ENCODE measurements around the gene FMN1.
A peak's percentile ranks its signal among the peaks of the same experiment; 100 is the strongest.

FMN1 gene, protein sequence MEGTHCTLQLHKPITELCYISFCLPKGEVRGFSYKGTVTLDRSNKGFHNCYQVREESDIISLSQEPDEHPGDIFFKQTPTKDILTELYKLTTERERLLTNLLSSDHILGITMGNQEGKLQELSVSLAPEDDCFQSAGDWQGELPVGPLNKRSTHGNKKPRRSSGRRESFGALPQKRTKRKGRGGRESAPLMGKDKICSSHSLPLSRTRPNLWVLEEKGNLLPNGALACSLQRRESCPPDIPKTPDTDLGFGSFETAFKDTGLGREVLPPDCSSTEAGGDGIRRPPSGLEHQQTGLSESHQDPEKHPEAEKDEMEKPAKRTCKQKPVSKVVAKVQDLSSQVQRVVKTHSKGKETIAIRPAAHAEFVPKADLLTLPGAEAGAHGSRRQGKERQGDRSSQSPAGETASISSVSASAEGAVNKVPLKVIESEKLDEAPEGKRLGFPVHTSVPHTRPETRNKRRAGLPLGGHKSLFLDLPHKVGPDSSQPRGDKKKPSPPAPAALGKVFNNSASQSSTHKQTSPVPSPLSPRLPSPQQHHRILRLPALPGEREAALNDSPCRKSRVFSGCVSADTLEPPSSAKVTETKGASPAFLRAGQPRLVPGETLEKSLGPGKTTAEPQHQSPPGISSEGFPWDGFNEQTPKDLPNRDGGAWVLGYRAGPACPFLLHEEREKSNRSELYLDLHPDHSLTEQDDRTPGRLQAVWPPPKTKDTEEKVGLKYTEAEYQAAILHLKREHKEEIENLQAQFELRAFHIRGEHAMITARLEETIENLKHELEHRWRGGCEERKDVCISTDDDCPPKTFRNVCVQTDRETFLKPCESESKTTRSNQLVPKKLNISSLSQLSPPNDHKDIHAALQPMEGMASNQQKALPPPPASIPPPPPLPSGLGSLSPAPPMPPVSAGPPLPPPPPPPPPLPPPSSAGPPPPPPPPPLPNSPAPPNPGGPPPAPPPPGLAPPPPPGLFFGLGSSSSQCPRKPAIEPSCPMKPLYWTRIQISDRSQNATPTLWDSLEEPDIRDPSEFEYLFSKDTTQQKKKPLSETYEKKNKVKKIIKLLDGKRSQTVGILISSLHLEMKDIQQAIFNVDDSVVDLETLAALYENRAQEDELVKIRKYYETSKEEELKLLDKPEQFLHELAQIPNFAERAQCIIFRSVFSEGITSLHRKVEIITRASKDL (N-terminal part only)

DNA sequence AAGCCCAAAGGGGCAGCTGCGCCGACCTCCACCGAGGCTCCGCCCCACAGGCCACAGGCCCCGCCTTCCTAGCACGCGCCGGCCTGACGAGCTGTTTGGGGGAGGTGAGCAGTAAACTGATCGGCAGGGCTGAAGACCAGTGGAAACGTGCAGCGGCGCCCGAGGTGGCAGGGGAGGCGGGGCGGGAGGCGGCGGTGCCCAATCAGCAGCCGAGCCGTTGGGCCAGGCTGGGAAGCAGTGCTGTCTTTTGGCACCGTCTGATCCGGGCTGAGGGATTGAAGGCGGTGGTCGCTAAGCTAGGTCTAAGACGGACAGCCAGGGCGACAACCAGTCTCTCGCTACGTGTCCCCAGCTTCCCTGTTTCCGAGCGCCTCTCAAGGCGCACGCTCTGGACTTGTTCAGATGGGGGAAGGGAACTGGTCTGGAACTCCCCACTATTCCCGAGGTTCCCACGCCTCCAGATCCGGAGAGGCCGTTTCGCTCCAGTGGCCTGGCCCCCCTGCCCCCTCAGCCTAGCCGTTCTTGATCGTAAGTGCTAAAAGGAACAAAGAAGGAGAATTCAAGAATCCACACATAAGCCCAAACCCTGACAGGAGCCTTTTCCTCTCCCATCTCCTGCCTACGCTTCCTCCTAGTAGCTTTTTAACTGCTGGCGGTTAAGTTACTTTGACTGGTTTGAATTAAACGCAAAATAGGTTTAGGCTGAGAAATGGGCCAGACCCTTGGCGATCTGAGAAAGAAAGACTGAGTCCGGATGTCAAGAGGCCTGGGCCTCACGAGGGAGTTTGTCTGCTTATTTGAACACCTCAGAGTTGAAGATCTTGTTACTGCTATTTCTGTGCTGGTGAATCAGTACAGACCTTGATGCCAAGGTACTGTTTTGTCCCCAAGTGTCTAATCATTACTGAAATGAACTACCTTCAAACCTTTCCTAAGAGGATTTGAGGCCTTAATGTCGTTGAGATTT, at the start of gene FMN1:
TSS of gene FMN1 (minus strand) at position 11 of the 967 bp plus-strand sequence. CDS start 39,800 bp downstream, outside the sequence.
- peak within 1 kb of the TSS; percentile 56 for H3K4me3 ChIP-seq (ENCODE audit: low read depth, low read length)
- TF ChIP-seq, protein P1, sequence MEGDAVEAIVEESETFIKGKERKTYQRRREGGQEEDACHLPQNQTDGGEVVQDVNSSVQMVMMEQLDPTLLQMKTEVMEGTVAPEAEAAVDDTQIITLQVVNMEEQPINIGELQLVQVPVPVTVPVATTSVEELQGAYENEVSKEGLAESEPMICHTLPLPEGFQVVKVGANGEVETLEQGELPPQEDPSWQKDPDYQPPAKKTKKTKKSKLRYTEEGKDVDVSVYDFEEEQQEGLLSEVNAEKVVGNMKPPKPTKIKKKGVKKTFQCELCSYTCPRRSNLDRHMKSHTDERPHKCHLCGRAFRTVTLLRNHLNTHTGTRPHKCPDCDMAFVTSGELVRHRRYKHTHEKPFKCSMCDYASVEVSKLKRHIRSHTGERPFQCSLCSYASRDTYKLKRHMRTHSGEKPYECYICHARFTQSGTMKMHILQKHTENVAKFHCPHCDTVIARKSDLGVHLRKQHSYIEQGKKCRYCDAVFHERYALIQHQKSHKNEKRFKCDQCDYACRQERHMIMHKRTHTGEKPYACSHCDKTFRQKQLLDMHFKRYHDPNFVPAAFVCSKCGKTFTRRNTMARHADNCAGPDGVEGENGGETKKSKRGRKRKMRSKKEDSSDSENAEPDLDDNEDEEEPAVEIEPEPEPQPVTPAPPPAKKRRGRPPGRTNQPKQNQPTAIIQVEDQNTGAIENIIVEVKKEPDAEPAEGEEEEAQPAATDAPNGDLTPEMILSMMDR (IDR thresholded peaks at IDR 0.05; ENCODE audit: low read depth, low read length), result no peak

DNA sequence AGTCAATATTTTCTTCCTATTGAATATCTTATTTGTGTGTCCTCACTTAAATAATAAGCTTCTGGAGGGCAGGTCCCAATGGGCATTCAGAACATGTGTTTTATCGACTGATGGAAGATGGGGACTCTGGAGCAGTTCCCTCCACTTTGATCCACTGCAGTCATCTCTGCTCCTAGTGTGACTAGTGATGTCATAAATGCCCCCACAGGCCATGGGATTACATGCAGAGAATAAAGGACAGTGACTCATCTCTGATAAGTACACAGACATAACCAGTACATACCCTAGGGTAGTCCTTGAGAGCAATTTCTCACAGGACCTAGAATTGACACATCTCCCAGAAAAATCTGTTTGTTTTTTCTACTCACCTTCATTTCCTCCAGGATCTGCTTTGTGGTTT, 49.4 kb upstream of the FMN1 start:
- TF ChIP-seq, protein P1 (IDR thresholded peaks at IDR 0.05; ENCODE audit: low read depth, low read length), result no peak
- H3K4me3 ChIP-seq (ENCODE audit: low read depth, low read length), result no peak overlapping the region

DNA sequence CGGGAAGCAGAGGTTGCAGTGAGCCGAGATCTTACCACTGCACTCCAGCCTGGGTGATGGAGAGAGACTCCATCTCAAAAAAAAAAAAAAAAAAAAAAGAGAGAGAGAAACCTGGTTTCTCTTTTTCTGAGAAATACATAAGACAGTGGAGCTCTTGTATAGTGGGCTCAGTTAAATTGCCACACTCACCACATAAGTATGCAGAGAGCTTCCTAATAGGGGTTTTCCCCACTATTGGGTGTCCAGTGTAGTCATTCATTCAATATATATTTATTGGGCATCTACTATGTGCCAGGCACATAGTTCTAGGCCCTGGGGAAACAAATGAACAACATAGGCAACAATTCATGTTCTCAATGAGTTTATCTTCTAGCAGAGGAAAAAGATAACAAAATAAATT, 48.9 kb upstream of the FMN1 start:
- TF ChIP-seq, protein P1 (IDR thresholded peaks at IDR 0.05; ENCODE audit: low read depth, low read length), result no peak
- no peak overlapping the region for H3K4me3 ChIP-seq (ENCODE audit: low read depth, low read length)

DNA sequence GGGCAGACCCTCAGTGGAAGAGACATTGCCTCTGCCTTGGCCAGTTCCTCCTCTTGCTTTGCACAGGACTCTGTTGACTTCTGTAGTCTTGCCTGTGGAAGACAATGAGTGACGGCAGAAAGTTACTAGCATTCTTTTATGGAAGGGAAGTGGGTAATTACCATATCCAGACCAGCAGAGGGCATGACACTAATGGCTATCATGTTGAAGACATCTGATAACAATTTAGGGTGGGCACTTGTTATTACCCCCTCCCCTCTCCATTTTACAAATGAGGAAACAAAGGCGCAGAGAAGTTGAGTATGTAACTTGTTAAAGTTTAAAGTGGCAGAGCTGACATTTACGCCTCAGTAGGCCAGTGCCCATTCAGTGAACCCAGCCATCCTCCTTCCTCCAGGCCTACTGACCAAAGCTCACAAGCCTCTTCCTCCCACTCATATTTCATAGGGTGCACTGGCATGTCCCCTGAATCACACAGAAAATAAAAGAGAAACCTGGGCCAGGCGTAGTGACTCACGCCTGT, 48.2 kb upstream of the FMN1 start:
- no peak overlapping the region for H3K4me3 ChIP-seq (ENCODE audit: low read depth, low read length)
- TF ChIP-seq, protein P1 (IDR thresholded peaks at IDR 0.05; ENCODE audit: low read depth, low read length), result peak; percentile 25; the same call in 1 of the 2 replicates

DNA sequence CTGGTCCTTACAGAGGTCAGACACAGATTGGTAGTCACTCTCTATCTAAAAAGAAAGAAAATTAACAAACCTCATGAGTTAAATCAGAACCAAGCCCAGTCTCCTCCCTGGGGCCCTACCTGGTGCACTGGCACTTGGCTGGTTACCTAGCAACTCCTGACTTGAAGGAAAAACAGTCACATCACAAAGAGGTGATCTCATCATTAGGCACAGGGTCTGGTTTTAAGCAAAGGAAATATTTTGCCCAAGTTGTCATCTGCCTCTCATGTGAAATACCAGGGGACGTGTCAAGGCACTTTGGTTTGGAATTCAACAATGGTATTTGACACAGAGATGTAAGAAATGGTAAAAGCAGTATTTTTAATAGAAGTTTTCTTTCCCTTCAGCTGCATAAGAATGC, 47.7 kb upstream of the FMN1 start:
- no peak overlapping the region for H3K4me3 ChIP-seq (ENCODE audit: low read depth, low read length)
- TF ChIP-seq, protein P1 (IDR thresholded peaks at IDR 0.05; ENCODE audit: low read depth, low read length), result no peak

DNA sequence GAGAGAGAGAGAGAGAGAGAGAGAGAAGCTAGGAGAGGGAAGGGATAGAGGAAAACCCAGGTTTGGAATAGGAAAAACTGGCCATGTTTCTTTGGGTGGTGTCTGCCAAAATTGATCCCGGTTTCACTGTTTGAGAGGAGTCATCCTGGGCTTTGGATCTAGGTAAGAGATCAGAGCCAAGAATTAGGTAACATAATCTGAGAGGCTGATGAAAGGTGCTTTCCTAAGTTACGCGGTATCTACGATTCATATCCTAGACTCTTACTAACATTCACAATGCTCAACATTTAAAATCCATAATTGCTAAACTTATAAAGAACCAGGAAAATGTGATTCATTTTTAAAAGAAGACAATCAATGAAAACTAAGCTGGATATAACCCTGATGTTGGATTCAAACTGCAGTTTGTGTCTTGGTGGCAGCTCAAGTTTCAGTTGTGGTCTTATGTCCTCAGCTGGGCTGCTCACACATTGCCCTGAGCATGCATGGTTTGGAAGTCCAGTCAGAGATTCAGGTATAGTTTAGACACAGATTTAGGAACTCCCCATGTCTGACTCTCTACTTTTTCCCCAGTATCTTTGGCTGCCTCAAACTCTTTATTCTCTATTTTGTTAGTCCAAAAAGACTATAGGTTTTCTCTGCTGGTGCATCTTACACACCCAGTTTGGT, 42.5 kb upstream of the FMN1 start:
- no peak overlapping the region for H3K4me3 ChIP-seq (ENCODE audit: low read depth, low read length)
- TF ChIP-seq, protein P1 (IDR thresholded peaks at IDR 0.05; ENCODE audit: low read depth, low read length), result no peak

Data from WI38 (cell line).